Omental fat pad (tissue), 4 donors: ENCODE data around the gene RUNX1. TPM values are rescaled to one million over a fixed set of nuclear protein-coding genes. Genes with fewer than 3 reads are reported as not detected.

ENCODE experiments used
- ATAC-seq: fragments of 150-250 bp; one replicate; pipeline ENCODE4 v1.9.1; 2016; ENCODE audit warnings: mild to moderate bottlenecking, moderate library complexity; ENCODE audit not compliant: low FRiP score
- DNase-seq: peaks from one replicate; pipeline ENCODE4 v3.0.0-alpha.2; 2019; ENCODE audit warnings: low spot score
- total RNA-seq, 4 donors: library from RNA; depleted of rRNA; stranded (reverse); fragments of >200 nt; gene quantifications; one replicate each; pipeline ENCODE4 v1.1.0, GENCODE V29; 2016
- TF ChIP-seq, protein P1 (sequence below), 3 donors: fragments of 450-650 bp; IDR thresholded peaks; one replicate each; pipeline ENCODE4 v1.5.1; 2016 to 2017; ENCODE audit warnings: antibody characterized with exemption in 3 of 3, mild to moderate bottlenecking in 3 of 3, moderate library complexity in 2 of 3

Gene RUNX1
- total RNA-seq, 4 donors from 2014 or later, result 21.1 to 75.9 (median 30.2) TPM

DNA sequence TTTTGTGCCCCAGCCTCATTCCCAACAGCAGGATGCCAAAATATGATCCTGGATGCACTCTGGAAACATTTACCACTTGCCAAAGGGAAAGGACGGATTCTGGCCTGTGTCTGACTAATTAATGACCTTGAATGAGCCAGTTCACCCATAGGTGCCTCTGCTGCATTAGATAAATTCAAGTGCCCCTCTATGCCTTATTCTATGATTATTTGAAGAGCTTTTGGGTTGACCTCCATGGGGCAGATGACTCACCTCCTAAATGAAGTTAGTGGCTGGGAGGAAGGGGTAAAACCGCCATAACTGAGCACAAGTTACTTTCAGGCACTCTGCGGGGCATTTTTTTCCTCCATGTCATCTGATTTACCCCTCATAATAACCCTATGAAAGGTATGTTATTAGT lies 282.2 kb downstream of the RUNX1 start:
- TF ChIP-seq, protein P1, sequence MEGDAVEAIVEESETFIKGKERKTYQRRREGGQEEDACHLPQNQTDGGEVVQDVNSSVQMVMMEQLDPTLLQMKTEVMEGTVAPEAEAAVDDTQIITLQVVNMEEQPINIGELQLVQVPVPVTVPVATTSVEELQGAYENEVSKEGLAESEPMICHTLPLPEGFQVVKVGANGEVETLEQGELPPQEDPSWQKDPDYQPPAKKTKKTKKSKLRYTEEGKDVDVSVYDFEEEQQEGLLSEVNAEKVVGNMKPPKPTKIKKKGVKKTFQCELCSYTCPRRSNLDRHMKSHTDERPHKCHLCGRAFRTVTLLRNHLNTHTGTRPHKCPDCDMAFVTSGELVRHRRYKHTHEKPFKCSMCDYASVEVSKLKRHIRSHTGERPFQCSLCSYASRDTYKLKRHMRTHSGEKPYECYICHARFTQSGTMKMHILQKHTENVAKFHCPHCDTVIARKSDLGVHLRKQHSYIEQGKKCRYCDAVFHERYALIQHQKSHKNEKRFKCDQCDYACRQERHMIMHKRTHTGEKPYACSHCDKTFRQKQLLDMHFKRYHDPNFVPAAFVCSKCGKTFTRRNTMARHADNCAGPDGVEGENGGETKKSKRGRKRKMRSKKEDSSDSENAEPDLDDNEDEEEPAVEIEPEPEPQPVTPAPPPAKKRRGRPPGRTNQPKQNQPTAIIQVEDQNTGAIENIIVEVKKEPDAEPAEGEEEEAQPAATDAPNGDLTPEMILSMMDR (IDR thresholded peaks at IDR 0.05), result no peak
- ATAC-seq, result no peak
- DNase-seq, result no peak

DNA sequence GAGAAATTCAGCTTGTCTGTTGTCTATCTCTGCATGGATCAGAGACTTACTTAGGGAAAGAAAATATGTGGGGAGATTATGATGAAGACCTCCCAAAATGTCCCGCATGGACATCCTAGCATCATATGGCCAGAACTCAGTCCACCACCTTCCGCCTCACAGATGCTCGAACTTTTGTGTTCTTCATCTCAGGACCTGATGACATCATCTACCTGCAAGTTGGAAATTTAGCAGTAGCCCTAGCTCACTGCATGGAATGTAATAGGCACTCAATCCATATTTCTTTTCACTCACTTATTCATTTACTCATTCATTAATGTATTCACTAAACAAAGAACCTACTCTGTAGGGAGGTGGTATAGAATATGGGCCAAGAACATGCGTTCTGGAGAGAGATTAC lies 283.5 kb downstream of the RUNX1 start:
- ATAC-seq (no peak), DNase-seq (no peak)
- TF ChIP-seq, protein P1 (IDR thresholded peaks at IDR 0.05), result no peak

DNA sequence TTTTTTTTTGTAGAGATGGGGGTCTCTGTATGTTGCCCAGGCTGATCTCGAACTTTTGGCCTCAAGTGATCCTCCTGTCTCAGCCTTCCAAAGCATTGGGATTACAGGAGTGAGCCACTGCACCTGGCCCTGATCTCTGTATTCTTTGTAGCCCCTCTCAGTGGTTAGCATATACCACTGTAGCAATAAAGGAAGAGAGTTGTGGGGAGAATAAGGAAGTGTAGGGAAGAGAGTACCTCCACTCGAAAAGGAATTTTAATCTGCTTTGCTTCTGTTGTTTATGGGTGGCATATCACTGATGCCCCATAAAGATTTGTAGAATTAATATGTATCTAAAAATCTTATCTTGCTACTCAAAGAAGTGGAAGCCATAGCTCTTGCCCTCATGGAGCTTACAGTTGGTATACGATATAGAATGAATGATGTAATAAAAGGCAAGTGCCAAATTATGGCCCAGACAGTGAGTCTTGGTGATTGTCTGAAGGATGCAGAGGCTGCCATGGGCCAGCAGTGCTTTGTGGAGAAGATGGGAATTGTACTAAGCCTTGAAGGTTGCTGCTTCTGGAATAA lies 284.3 kb downstream of the RUNX1 start:
- ATAC-seq, result no peak
- DNase-seq, result no peak
- TF ChIP-seq, protein P1 (IDR thresholded peaks at IDR 0.05), result no peak

DNA sequence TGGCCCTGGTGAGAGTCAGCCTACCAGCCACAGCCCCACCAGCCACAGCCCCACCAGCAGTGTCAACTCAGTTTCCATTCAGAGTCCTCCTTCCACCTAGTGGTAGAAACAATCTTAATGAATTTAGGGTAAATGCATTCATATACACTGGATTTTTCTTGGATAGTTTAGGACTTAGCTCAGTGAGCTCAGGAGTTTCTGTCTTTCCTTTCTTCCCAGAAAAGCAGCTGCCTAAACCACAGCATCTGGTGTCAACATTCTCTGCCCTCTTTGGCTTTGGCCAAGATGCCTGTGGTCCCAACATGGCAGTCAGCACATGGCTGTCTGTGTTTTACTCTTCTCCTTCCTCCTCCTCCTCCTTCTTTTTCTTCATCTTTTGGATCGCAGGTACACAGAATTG lies 286.3 kb downstream of the RUNX1 start:
- ATAC-seq, result no peak
- TF ChIP-seq, protein P1 (IDR thresholded peaks at IDR 0.05), result no peak
- no peak for DNase-seq

DNA sequence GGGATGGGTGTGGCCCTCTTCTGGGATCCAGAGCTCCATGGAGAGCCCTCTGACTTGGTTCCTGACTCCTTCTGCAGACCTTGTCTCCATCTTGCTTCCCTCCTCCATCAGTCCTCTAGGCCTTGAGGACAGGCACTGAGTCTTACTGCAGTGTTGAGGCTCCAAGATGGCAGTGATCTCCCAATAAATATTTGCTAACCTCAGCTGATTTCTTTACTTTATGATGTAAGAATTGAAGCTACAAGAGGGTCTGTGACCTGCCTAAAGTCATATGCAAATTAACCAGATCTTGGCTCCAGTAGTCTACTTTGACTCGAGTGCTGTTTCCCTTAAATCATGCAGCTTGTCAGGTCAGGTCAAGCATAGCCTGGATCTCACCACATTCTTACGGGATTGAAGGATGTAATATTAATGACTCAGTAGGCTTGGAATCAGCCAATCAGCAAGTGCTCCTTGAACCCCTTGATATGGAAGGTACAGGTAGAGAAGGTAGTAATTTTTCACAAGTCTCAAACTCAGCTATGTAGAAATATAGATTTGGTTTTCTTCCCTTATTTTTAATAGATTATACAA lies 287.3 kb downstream of the RUNX1 start:
- ATAC-seq (no peak), DNase-seq (no peak)
- TF ChIP-seq, protein P1 (IDR thresholded peaks at IDR 0.05), result no peak

DNA sequence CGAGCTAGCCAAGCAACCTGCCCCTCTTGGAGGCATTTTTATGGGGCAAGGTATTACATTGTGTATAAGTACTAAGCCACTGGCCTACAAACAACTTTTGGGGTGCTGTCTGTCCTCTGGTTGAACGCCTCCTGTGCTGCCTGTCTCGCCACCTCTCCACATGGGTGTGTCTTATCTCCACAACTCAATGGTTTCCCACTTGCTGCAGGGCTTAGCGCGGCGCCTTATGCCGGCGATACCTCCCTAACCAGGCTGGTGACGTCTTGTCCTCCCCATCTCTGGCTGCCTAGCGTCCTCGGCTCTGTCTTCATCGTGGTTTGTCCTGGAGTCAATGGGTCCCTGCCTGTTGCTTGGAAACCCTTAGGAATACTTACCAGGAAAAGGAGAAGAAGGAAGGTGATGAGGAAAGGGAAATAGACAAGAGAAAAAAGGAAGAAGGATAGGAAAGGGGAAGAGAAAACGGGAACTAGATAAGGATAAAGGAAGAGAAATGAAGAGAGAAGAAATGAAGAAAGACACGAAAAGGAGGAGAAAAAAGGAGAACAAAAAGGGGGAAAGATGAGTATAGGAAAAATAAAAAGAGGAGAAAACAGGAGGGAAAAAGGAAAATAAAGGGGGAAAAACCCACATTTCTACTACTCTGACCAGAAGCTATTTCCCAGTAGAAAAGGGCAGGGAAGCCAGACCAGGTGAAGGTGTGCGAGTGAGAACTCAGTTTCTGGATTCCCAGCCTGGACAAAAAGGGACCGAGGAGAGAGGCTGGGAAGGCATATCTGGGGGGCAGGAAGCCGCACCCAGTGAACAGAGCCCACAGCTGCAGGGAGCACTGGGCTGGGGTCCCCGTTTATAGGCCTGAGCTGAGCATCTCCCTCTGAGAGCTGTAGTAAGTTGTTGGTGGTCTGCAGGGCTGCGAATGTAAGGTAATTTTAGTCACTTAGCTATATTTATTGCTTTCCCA lies 294.1 kb downstream of the RUNX1 start:
- DNase-seq (no peak), ATAC-seq (no peak)
- TF ChIP-seq, protein P1 (IDR thresholded peaks at IDR 0.05), result no peak
